Astrocyte of the cerebellum (primary cell): ENCODE measurements around the gene FSD1L.

ENCODE experiments used
- DNase-seq: peaks from one replicate; pipeline ENCODE4 v3.0.0-alpha.2; 2011; ENCODE audit warnings: low read depth
- H3K4me3 ChIP-seq: 2 replicates; pipeline ENCODE4 v1.5.1; 2011; ENCODE audit warnings: mild to moderate bottlenecking, low read depth, low read length, moderate library complexity
- in situ Hi-C: cut with HindIII; loops from 2 replicates; pipeline ENCODE4 v1.10.0; 2017; ENCODE audit warnings: low sequenced_read_pairs
- TF ChIP-seq, protein P1 (sequence below): IDR thresholded peaks from 2 replicates; pipeline ENCODE4 v1.5.1; 2012; ENCODE audit warnings: low read length, low read depth, moderate library complexity, mild to moderate bottlenecking; ENCODE audit errors: missing control alignments

The FSD1L gene

DNA sequence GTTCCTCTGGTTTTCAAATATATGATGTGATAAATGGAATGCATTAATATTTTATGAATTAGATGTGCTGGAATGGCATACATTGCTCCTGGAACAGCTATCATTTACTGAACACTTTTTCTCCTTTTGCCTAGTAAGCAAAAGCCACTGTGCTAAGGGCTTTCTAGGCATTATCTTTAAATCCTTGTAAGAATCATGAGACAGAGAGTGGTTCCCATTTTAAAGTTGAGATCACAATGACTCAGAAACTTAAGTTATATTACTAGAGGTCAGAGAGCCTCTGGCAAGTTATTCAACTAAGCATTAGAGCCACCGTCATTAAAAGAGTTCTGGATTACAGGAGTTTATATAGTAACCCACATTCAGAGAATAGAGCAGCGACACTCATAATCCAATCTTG, 26.7 kb upstream of the FSD1L start:
- no peak overlapping the region for H3K4me3 ChIP-seq
- in situ Hi-C loops, result loop anchor here (25.0 kb wide), 1 partner anchor 559 kb away; no protein-coding TSS in a partner anchor
- TF ChIP-seq, protein P1, sequence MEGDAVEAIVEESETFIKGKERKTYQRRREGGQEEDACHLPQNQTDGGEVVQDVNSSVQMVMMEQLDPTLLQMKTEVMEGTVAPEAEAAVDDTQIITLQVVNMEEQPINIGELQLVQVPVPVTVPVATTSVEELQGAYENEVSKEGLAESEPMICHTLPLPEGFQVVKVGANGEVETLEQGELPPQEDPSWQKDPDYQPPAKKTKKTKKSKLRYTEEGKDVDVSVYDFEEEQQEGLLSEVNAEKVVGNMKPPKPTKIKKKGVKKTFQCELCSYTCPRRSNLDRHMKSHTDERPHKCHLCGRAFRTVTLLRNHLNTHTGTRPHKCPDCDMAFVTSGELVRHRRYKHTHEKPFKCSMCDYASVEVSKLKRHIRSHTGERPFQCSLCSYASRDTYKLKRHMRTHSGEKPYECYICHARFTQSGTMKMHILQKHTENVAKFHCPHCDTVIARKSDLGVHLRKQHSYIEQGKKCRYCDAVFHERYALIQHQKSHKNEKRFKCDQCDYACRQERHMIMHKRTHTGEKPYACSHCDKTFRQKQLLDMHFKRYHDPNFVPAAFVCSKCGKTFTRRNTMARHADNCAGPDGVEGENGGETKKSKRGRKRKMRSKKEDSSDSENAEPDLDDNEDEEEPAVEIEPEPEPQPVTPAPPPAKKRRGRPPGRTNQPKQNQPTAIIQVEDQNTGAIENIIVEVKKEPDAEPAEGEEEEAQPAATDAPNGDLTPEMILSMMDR, result no peak
- DNase-seq, result no peak

DNA sequence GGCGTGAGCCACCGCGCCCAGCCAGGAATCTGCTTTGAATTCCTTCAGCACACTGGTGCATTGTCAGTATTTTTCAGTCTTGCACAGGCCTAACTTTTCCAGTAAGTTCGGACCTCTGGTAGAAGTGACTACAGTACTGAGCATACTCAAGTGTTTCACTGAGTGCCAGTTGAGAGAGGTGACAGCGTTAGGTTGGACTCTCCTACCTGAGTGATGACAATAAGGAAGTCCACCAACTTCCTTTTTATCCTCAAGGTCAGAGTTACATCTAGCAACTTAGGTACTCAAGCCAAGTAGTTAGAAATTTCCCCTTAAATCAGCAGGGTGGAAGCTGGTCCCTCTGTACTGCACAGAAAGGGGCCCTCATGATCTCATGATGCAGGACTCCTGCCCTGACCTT, 26.0 kb upstream of the FSD1L start:
- in situ Hi-C loops, result loop anchor here (25.0 kb wide), 1 partner anchor 560 kb away; no protein-coding TSS in a partner anchor
- no peak overlapping the region for H3K4me3 ChIP-seq
- DNase-seq, result no peak
- TF ChIP-seq, protein P1, result no peak

DNA sequence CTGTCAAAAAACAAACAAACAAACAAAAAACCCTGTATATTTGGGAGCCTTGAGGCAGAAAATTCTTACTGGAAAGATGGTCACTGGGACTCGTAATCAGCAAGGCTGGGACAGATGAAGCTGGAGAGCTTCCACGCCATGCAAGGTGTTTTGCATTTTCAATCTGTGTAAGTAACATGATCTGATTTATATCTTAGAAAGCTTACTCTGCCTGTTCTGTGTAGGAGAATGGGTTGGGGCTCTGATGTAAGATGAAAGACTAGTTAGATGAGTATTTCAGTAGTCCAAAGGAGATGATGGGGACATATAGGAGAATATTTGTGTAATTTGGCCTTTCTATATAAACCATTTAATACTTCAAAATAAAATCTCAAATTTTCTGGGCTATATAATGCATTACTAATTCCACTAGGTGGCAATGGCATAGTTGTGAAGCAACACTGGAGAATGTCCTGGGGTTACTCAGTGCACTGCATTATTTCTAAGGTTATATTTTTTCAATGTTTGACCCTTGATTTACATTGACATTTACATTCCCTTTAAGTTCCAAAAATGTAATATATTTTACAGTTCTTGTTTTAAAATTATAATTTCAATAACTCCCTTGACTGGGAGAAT, 21.9 kb upstream of the FSD1L start:
- H3K4me3 ChIP-seq, result no peak overlapping the region
- TF ChIP-seq, protein P1, result peak; percentile 50
- in situ Hi-C loops, result no loop called here
- DNase-seq, result no peak

DNA sequence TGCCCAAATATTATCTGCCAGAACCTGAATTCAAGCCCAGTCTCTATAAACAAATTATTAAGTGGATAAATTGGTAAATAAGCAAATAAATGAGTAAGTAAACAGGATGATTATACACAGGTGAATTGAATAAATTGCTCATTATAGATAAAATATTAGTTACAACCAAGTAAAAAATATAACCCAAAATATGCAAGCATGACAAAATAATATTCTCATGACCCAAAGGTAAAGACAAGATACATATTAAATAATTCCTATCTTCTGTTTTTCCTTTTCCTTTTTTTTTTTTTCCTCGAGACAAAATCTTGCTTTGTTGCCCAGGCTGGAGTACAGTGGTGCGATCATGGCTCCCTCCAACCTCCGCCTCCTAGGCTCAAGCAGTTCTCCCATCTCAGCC, 21.2 kb upstream of the FSD1L start:
- TF ChIP-seq, protein P1, result no peak
- no peak for DNase-seq
- no peak overlapping the region for H3K4me3 ChIP-seq
- in situ Hi-C loops, result no loop called here

DNA sequence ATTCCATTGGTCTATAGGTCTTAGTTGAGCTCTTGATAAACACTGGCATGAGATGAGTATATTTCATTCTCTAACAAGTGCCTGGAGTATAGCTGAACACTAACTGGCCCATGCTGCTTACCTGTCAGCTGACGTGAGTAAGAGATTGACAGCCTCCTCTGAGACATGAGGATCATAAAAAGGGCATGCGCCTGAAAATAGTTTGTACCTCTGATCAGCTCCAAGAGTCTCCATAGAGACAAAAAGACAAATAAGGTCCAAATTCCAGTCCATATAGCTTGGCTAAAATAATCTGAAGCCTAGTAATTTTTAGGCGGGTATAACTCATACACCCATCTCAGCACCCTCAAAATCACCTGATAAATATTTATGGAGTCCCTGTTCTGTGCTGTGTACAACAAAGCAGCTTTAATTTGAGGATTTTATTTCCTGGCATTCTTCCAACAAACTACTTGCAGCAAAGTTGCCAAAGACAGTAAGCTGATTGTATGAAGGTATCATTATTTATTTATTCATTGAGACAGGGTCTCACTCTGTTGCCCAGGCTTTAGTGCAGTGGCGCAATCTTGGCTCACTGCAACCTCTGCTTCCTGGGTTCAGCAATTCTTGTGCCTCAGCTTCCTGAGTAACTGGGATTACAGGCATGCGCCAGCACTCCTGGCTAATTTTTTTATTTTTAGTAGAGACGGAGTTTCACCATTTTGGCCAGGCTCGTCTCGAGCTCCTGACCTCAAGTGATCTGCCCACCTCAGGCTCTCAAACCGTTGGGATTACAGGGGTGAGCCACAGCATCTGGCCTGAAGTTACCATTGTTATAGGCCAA, 16.2 kb upstream of the FSD1L start:
- no peak for DNase-seq
- in situ Hi-C loops, result no loop called here
- TF ChIP-seq, protein P1, result no peak
- H3K4me3 ChIP-seq, result no peak overlapping the region

DNA sequence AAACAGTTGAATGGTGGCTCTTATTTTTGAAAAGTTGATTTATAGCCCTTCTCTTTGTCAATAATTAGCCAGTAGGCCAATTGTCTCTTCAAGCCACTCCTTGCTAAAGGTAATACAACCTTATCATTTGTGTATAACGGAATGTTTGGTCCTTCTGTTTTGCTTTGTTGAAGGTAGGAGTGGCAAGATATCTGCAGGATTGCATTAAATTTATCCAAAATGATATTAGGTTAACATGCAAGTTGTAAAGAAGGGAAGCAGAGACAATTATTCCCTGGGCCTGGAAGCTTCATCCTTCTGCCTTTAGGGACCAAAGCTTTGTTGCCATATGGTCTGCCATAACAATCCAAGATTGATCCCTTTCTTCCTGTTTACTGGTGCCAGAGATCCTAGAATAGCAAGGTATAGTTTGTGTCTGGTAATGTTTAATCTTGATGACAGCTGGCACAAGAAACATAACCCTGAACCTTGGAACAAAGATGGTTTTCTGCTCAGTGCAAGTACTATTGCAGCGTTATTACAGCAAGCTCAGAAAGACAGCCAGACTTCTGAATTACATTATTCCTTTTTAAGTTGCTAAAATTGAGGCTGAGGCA, 15.5 kb upstream of the FSD1L start:
- TF ChIP-seq, protein P1, result no peak
- in situ Hi-C loops, result no loop called here
- DNase-seq, result no peak
- H3K4me3 ChIP-seq, result no peak overlapping the region
